ENCODE measurements around the gene CMTR1.
A peak's percentile ranks its signal among the peaks of the same experiment; 100 is the strongest.
"Not testable (repeated sequence)": the region's sequence is repeated elsewhere in the genome, so short reads cannot be mapped to it uniquely, and the experiment has no call there.

CMTR1 gene

GRCh38 chr6:37438930-37439329, 5.9 kb downstream of the CMTR1 start:
- DNase-seq: no peak

- no peak for DNase-seq
Observed at GRCh38 chr6:37441651-37442050, 8.6 kb downstream of the CMTR1 start.

DNA sequence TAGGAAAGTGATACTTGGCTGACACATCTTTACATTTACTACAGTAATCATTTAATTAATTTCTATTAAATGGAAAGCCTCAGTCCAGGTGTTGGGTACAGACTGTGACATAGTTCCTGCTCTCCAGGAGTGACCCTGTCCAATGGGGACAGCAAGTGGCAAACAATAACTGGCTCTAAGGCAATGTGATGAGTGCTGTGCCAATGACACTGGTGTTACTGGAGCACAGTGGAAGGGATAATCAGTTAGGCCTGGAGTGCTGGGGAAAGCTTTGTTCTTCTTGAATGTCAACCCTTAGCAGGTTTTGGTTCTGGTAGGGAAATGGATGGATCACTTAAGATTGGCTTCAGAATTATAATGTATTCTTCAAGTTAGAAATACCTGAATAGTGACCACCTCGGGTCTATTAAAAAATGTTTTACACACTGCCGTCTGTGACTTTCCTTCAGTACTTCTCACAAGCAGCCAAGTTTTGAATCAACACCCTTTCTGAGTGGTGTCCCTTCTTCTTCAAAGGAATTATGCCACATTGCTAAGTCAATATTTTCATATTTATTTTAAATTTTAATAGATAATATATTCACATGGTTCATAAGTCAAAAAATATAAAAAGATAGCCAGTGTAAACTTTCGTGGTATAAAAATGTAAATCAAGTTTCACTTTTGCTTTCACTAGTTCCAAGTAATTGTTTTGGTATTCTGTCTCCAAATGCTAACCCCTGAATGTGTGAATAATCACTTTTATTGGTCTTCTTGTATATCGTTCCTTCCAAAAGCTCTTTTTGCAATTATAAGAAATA, 9.6 kb downstream of the CMTR1 start:
- no peak for DNase-seq

- DNase-seq: not testable (repeated sequence)
Observed at GRCh38 chr6:37443216-37443542, 10.2 kb downstream of the CMTR1 start.

DNA sequence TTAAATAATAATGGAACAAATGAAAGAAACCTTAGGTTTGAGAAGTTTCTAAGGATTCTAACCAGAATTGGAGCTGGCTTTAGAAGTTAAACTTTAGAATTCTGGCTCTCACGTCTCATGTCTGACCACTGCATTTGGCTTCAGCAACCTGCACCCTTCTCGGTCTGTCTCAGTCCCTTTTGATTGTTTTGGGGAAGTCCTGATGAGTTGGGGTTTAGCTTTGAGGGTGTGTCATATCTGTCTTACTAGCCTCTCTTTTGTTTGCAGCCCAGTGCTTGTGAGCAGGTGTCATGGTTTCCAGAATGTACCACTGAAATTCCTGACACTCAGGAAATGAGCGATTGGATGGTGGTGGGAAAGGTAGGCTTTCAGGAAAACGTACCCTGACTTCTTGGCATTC, 17.0 kb downstream of the CMTR1 start:
- DNase-seq: no peak

DNA sequence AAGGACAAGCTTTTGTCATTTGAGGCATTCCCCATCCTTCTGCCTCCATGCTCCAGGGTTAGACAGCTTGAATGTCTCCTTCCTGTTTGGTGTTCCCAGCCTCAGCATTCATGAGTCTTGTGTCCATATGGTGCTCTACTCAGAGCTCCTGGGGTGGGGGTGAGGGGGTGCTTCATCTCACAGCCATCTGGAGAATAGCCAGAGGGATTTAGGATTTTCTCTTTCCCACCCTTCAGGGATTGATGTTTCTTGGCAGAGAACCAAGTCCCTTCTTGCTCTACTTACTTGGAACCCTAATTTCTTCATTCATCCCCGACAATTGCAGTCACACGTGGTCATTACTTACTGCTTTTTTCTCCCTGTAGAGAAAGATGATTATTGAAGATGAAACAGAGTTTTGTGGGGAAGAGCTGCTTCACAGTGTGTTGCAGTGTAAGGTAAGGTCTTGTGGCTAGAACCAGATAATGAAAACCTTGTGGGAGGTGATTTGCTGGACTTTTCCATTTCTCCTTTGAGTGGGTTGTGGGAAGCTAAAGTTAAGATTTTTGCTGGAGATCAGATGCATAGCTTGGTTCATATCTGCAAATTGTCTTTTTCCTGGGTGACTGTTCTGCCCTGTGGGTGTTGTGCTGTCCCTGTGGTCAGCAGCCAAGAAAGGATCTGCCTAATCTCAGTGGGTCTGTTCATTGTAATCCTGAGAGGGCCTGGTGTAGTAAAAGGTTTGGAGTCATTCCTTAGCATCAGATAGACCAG, 18.6 kb downstream of the CMTR1 start:
- no peak for DNase-seq

DNA sequence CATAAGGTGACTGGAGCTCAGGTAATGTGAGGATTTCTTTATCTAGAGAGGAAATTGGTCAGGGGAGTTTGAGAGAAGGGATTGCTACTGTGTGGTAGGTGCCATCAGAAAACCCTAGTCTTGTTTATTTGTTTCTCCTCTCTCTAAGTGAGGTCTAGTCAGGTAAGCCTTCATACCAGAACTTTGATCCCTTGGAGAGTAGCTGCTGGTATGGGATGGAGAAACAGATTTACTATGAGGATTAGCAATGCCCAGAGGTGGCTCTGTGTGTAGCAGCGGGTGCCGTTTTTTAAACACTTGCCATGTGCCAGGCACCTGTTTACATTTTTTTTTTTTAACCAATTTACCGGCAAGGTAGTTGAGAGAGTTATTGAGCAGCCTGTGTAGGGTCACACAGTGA, 19.5 kb downstream of the CMTR1 start:
- DNase-seq: no peak

DNA sequence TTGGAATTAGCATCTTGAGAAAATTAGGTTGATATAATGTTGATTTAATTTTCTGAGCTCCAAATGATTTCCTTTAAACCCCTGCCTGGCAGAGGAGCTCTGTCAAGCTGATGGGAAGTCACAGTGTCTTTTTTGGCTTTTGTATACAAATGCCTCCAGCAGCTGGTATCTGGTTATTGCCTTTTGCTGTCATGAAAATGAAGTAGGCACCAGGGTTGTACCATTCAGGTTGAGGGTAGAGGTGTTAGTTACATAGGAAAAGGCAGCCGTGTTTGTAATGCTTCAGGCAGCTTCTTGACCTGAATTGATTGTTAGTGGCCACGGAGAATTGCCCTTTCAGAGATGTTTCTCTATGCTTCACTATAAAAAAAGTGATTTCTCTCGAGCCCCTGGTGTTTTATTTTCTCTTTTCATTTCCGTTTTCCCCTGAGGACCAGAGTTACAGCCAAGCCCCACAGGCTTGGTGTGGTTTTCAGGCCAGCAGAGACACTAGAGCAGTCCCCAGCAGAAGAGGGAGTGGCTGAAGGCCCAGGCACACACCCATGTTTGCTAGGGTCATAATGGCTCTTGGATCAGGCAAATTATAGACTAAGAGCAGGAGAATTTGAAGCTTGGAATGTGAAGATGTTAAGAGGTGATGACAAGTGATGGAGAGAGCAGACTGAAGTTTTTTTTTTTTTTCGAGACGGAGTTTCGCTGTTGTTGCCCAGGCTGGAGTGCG, 21.6 kb downstream of the CMTR1 start:
- no peak for DNase-seq

- DNase-seq: no peak
Observed at GRCh38 chr6:37456126-37456525, 23.1 kb downstream of the CMTR1 start.

GRCh38 chr6:37456816-37457560, 24.0 kb downstream of the CMTR1 start:
- no peak for DNase-seq

DNA sequence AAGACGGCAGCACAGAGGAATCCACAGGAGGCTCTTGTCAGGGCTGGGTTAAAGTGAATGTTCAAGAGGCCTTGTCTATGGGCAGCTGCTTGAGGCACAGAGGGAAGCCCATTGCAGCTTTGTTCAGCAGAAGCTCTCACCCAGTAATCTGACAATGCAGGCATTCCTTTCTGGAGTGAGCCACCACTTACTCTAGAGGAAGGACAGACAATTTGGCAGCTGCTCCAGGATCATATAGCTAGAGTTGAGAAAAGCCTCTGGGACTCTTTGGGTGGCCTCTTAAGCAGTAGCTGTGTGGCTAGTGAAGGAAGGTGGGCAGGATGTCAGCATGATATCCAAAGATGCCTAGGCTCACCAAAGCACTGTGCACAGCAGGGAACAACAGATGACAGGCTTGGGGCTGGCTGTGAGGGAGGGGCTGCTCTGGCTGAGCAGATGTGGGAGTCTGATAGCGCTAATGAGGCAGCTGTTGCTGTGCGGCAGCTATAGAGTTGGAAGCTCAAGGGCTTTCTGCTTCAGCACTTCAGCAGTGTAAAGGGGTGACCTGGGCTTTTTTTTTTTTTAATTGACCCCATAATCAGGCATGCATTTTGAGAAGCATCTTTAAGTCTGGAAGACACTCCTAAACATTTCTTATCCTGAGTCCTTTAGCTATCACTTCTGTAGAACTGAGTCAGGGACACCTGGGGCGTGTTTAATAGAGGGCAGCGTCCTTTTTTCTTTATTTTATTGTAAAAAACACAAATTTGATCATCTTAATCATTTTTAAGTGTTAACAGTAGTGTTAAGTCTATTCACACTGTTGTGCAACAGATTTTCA, 27.2 kb downstream of the CMTR1 start:
- no peak for DNase-seq

DNA sequence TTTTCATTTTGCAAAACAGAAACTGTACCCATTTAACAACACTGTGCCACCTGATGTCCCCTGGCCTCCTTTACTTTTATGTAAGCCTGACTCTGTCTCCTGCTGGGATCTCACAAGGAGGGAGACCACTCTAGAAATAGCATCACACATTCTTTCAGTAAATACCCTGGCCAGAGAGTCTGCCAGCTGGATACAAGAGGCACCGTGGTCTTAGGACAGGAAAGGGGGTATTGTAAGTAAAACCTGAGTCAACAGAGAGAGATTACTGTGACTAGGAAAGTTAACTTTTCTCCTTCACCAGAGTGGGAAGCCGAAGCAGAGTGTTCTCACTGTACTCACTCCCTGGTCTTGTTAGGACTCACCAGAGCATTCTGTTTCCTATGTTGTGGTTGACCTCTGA, 27.8 kb downstream of the CMTR1 start:
- no peak for DNase-seq

DNA sequence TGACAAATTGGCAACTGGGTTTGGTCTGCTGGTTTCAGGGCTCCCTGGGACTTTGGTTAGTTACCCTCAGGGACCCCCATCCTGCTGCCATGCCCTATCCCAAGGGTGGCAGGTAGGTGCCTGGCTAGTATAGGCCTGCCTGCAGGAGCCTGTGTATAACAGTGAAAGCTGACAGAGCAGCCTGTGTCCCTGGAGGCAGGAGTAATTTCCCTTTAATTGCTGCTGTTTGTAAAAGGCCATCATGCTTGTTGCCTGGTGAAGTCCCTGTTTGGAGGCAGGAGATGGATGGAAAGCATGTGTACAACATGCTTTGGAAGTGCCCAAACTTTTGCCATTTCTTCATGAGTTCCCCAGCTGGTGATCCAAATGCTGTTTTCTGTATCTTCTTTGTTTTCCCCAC, 30.1 kb downstream of the CMTR1 start:
- DNase-seq: no peak

DNA sequence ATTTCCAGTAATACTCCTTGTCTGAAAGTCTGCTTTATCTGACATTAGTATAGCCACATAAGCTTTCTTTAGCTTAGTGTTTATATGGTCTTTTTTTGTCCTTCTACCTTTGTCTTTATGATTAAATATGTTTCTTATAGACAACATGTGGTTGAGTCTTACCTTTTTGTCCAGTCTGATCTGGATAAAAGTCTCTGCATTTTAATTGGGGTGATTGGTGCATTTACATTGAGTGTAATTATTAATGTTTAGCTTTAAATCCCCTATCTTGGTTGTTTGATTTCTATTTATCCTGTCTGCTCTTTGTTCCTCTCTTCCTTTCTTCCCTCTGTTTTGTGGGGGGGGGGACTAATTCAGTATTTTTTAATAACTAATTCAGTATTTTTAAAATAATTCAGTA, 34.7 kb downstream of the CMTR1 start:
- no peak for DNase-seq

DNA sequence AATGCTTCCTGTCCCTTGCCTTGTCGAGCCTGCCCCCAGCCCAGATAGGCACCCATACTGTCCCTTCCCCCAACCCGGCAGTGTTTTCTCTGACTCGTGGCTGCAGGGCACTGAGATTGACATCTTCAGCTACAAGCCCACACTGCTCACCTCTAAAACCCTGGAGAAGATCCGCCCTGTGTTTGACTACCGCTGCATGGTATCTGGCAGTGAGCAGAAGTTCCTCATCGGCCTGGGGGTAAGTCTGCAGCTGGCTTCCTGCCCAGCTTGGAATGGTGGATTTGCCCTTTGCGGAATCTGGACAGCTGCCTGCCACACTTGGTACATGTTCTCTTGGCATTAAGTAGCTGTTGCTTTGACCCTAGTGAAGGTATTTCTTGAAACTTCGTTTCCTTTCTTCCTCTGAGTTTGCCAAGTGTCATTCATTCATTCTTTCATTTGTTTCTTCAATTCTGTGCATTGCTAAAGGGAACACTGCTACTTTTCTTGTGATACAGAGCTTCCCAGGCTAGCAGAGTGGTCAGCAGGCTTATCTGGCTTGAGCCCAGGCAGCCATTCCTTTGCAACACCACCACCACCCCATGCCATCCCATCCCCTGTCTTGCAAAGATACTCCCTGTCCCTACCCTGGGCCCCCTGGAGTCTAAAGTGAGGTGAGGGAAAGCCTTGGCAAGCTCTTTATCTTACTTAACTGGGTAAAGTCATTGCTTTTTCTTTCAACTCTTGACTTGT, 40.5 kb downstream of the CMTR1 start:
- peak; percentile 25 for DNase-seq

GRCh38 chr6:37474316-37474715, 41.3 kb downstream of the CMTR1 start:
- no peak for DNase-seq

DNA sequence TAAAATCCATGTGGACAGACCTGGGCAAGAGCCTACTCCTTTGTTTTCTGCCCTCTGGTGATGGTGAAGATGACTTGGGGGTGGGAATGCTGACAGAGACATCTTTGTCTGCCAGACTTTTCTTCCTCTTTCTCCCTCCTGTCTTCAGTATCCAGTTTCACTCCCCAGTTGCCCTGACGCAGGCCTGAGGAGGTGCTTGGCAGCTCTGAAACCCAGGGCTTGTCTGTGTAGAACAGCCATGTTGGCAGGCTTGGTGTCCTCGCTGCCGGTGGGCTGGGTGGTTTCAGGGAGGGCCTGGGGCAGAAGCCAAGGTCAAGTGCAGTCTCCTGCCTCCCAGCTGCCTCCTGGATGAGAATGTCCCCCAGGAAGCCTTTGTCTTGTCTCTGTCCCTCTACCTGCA, 44.2 kb downstream of the CMTR1 start:
- DNase-seq: no peak

DNA sequence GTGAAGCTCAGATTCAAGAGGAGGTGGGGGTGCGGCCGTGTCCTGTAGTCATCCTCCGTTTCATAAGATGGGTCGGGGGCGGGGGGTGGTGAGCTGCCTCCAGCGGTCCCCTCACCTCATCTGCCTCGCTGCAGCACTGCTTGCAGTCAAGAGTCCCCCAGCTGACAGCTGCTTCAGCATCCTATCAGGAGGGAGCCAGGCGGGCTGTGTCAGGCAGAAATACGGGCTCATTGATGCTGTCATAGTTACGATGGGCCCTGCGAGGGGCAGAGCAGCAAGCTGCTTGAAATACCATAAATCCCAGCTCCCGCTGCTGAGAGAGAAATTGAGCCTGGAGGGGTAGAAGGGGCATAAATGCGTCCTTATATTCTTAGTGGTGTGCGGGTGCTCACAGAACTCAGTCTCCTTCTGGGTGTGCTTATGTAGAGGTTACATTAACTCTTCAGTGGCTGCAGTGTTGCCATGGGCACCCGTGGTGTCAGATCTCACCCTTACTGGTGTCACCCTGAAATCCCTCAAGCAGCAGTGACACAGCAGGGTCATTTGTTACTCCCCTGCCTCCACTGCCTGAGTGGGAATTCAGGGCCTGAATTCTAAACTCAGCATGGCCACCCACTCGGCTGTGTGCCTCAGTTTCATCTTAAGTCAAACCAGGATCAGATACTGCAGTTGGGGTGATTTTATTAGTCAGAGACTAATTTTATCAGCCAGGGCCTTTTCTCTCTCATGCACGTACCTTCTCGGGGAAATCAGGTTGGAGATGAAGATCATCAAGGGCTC, 44.8 kb downstream of the CMTR1 start:
- DNase-seq: no peak

DNA sequence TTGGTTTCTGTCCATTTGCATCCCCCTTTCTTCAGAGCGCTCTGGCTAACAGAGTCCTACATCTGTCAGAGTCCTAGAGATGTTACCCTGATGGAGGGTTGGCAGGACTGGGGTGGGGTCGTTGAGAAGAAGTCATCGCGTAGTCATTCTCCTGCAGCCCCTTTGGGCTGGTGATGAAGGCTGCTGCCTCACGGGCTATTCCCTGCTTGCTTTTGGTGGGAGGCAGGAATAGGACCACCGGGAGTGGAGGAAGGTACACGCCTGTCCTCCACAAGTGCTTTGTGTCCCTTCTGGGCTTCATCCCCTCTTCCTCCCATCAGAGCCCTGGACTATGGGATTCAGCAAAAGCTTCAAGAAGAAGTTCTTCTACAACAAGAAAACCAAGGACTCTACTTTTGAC, 45.8 kb downstream of the CMTR1 start:
- no peak for DNase-seq

- no peak for DNase-seq
Observed at GRCh38 chr6:37479266-37479854, 46.3 kb downstream of the CMTR1 start.
